HG02623 (cell line): ENCODE measurements around the gene BLACAT1.

ENCODE experiments used
- ATAC-seq: cut with Tn5 transposase; IDR thresholded peaks from one replicate; pipeline ENCODE4 v1.9.1; 2021; ENCODE audit warnings: moderate library complexity; ENCODE audit not compliant: unreplicated experiment

BLACAT1 gene

DNA sequence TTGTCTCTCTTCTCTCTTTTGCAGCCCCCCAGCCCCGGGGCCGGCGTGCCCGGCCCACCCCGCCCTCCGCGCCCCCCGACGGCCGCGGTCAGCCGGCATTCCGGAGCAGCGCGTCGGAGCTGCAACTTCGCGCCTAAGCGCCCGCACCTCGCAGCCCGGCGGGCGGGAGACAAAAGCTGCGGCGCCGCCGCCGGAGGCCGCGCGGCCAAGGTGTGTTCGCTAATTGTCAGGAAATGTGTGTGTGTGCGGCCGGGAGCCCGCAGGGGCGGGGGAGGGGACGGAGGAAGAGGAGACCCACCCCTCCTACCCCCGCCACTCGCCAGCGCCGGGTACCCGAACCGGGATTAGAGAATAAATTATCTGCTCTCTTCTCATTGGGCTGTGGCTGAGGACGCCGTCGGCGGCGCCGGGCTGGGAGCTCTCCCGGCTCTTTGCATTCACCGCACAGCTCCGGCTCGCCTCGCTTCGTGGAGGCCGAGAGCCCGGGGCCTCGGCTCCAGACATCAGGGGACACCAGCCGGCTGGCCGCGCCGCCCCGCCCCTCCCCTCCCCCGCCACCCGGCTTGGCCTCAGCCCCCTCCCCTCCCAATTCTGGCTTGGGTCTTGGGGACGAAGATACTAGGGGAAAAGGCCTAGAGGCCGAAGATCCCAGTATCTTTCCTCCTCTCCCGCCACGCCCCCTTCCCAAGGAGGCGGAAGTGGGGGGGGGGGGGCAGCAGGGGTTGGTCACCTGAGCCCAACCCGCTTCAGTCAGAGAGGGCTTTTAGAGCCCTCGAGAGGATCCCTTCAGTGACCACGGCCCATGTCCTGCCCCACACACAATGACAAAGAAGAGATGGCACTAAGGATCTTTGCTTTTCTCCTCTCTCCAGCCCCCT lies 1.3 kb upstream of the BLACAT1 start:
- no peak for ATAC-seq

DNA sequence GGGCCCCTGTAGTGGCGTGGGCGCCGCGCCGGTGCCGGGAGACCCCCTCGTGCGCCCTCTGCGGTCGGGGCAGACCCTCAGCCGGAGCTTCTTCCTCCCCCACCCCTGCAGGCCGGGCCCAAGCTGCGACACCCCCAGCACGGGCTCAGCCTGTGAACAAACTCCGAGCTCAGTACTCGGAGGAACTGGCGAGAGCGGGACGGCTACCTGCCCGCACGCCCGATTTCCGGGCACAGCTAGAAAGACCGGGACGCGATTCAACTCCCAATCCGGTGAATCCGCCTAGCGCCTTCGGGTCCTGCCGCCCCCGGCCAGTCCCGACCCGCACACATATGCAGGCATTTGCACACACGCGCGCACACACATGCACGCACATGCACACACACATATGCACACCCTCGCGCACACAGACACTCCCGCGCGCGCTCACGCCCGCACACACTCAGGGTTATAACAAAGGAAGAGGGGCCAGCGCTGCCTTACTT lies 580 bp upstream of the BLACAT1 start:
- ATAC-seq: no peak

DNA sequence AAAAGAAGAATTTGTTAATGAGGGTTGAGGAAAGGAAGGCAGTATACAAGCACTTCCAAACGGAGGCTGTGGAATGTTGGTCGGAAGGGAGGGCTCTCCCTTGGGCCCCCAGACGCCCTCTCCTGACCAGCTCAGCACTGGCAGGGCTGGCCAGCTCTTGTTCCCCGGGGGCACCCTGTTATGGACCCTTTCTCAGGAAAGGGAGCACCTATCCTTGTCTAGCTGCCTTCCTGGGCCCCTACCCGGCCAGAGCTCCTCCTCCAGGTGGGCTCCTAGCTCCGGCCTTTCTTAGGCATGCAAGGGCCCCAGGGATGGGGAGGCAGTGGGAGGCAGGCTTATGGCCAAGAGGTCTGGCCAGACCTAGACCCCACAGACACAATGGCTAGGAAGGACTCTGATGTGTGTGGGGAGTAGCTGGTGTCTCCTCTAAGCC lies 926 bp downstream of the BLACAT1 start:
- no peak for ATAC-seq

DNA sequence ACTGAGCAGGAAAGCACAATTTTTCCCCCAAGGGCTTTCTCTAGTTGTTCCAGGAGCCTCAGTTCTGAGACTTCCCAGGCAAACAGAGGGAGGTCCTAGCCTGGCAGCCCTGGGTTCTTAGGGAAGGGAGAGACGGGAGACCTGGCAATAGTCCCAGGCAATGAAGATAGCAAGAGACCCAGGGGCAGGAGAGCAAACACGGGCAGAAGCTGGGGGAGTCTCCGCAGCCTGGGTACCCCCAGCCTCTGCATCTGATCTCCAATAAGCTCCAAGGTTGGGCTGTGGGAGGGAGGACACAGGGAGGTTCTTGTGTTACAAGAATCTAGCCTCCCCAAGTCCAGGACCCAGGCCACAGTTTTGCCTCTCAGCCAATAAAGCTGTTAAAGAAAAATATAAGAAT lies 2.4 kb downstream of the BLACAT1 start:
- no peak for ATAC-seq

DNA sequence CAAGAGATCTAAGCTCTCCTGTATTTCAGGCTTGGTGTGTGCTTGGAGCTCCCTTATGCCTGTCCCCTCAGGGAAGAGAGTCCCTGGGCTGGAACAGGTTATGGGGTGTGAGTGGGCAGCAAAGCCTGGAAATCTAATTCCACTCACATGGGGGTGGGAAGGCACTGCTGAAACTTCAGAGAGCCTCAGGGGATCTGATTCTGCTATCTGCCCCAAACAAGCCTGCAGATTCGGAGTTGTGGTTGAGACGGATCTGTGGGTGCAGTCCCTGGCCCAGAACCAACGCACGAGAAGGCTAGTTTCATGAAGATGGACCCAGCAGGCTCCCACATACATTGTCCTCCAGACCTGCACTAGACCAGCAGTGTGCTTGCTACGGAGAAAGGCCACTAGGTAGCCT lies 2.9 kb downstream of the BLACAT1 start:
- no peak for ATAC-seq

DNA sequence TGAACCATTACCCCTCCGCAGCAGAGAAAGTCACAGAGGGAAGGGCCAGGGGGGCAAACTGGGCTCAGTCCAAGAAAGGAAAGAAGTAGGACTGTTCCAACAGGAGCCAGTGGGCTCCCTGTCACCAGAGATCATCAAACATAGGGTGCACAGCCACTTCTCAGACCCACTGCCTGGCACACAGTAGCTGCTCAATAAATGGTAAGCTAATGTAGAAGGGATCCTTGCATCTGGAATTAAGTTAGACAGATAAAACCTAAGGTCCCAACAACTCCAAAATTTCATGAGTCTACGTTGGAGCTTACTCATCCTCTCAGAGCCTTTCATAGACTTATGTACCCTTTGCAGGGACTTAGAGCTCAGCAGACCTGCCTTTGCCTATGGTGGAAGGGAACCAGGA lies 3.5 kb downstream of the BLACAT1 start:
- no peak for ATAC-seq

DNA sequence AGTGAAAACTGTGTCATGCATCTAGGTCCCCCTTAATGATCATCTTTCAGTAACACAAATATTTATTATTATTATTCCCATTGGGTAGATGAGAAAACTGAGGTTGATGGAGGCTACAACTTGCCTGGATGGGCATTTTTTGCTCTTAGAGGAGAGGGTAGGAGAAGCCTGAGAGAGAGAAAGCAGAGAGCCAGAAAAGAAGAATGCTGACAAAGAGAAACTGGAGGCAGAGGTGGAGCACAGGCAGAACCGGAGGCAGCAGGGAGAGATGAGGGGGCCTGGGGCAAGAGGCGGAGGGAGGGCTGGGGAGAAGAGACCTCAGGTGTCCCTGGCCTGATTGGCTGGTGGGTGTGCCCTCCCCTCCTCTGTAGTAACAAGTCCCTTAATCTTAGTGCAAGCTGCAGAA lies 4.1 kb downstream of the BLACAT1 start:
- no peak for ATAC-seq

DNA sequence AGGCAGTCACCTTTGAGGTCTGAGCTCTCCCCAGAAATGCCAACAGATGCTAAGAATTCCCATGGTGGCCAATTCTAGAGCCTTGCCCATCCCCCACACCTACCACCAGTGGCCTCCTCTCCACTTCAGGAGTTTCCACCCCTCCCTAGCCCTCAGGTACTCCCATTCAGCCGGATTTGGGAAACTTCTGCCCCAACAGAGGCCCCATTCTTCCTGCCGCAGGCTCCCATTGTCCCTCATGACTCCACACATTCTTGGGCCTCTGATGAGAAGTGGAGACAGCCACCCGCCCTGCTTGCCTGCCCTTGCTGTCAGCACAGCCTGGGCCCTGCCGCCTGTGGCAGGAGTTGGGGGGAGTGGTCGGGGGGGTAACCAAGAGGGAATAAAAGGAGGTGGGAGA lies 4.6 kb downstream of the BLACAT1 start:
- no peak for ATAC-seq

DNA sequence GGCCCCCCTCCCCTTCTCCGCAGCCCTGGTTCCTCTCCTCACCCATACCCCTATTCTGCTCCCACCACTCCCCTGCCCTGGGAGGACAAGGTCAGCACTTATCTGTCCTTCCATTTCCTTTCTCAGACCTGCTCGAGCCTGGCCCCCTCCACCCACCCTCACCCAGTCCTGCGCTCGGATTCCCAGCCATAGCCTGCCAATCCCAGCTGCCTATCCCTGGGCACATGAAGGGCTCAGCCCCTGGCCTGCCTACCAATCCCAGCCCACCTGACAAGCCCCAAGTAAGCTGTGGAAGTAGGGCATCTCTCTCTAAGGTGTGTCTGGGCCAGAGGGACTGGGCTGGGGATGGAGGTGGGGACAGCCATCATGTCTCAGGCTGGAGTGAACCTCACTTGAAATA lies 5.4 kb downstream of the BLACAT1 start:
- no peak for ATAC-seq

DNA sequence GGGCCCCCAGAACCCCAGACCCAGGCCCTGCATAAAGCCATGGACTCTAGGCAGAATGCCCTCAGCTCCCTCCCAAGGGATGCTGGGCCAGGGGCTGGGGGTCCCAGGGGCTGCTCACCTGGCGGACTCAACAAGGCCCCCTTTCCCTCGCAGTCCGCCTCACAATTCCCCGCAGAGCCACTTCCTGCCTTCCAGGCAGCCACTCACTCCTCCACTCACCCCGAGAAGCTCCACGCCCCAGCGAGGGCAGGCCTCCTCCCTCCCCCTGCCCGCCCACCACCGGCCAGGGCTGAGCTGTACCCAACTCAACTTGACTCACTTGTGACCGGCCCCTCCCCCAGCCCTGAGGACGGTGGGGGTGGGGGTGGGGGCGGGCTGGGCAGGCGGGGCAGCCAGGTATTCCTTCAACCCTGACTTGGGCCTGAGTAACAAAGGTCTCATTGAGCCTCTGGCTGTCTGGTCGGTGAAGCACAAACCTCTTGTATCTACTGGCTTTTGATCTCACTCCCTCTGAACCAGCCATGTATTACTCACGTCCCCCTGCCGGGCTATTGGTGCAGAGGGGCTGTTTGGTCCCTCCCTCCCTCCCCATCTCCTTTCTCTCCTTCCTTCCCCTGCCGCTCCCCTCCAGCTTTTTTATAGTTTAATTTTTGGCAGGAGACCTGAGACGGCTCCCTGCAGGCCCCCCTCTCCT lies 5.9 kb downstream of the BLACAT1 start:
- no peak for ATAC-seq

DNA sequence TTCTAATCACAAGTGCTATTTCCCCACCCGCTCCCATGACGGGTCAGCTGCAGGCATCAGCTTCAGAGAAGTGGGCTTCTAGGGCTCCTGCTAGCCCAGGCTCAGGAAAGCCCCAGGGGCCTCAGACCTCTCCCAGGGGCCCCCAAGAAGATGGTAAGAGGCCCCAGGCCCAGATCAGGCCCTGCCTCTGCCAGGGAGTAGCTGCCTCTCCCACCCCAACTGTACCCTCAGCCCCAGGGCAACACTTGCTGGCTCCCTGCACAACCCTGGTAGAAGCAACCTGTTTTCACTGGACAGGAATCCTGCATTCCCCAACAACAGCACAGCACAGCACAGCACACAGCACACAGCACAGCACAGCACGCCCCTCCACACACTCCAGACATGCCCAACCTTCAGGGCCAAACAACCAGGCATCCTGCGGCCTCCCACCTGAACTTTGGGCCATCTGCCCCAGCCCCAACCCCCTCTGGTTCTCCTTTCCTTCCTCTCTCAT lies 6.5 kb downstream of the BLACAT1 start:
- ATAC-seq: no peak

DNA sequence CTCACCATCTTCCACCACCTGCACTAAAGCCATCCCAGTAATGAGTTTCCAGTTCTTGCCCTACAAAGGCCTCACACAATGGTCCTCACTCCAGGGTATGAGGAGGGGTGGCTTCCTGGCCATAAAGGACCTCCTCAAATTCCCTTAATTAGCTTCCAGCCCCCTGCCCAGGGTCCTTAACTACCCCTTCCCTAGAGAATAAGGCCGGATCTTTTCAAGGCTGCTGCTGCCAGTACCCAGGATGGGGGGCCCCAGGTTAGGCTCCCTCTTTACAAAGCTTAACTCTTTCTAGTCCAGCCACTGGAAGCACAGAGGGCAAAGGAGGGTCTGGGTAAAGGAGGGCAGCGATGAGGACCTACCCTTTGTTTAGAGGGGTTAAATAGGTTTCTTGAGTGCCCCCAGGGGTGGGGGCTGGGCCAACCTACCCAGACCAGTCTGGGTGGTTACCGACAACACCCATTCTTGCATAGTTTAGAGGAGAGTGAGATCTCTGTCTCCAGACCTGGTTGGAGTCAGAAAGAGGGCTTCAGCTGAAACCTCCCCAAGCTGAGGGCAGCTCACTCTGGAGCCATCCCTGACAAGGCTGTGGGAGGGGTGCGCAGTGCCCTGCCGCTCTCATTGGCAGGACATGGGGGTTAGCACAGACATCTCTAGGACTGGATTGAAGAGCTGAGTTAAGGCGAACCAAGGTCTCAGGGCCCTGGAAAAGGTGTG lies 7.1 kb downstream of the BLACAT1 start:
- no peak for ATAC-seq

DNA sequence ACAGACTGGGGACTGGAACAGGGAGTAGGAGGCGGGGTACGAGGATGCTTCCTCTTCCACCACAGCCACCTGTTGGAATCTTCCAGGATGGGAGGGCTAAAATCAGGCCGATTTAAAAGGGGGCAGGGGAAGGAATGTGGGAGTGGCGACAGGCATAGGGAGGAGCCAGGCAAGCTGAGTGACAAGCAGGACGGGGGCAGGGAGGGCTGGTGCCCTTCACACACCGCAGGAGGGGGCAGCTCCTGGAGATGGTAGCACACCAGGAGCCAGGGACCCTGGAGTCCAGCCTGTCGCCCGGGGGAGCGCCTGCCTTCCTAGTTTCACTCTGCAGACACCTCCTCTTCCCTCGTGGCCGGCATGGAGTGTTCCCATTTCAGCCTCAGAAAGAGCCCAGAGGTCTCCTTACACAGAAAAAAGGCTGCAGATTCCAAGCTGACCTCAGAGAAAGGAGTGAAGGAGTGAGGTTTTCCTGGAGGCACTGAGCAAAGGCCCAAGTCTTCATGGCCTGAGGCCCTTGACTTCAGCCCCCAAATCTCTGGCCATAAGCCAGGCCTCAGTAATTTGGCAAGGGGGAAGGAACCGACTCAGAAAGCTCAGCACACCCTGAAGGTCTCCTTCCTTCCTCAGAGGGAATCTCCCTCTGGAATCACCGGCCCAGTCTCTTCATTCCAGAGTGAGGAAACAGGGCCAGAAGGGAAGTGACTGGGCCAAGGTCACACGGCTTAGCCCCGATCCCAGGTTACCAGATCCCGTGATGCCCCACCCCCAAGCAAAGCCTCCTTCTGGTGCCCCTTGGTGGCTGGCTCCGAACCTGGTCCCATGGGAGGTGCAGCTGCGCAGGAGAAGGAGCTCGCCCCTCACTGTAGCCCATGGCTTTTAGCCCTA lies 8.1 kb downstream of the BLACAT1 start:
- no peak for ATAC-seq

DNA sequence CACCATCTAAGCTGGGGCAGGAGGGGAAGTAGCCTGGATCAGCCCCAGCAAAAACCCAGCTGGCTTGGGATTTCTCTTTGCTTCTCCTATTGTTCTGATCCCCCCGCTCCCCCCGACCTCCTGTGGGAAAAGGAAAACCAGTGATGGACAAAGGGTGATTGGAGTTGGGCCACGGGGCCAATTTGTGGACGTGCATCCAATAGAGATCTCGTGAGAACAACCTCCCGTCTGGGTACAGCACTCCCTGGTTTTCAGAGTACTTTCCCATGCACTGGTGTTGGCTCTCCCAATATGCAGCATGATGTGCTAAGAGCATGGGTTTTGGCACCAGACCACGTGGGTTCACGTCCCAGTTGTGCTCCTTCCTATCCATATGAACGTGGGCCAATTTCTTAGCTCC lies 9.0 kb downstream of the BLACAT1 start:
- ATAC-seq: no peak

DNA sequence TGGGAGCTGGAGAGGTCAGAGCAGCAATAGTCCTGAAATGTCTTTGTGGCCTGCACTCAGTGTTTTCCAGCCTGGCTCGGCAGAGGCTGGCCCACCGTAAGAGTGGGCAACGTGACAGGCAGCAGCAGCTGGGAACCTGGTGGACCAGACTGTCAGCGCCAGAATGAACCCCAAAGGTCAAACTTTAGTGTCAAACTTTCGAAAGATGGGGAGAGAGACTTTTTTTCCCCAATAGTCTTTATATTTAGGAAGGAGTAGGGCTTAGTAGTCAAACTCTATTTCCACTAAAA lies 10.3 kb downstream of the BLACAT1 start:
- ATAC-seq: no peak

DNA sequence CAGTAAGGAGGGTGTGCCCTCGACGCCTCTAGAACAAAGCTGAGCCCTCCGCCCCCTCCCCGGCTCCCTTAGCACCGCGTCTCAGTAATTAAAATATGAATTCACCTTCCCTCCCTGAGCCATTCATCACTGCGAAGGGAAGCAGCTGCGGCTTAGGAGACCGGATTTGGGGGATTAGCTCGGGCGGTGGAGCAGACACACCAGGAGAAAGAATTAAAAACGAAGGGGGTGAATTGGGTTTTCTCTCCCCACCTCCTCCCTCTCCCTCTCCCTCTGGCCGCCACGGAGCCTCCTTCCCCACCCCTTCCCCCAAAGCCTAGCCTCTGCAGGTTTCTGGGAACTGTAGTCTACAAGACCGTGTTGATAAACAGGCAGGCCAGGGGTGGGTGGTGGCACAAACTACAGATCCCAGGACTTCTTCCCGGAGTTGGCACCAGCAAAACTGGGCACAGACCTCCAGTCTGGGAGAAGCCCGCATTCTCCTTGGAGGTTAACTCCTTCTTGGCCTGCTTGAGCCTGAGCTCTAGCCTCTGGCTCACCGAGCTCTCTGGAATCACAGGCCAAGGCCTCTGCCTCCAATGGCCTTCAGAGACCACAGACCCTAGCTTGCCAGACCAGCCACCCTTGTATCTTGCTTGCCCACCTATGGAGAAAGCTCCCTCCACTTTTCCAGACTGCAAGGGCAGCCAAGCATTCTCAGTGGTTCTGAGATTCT lies 10.8 kb downstream of the BLACAT1 start:
- ATAC-seq: no peak

DNA sequence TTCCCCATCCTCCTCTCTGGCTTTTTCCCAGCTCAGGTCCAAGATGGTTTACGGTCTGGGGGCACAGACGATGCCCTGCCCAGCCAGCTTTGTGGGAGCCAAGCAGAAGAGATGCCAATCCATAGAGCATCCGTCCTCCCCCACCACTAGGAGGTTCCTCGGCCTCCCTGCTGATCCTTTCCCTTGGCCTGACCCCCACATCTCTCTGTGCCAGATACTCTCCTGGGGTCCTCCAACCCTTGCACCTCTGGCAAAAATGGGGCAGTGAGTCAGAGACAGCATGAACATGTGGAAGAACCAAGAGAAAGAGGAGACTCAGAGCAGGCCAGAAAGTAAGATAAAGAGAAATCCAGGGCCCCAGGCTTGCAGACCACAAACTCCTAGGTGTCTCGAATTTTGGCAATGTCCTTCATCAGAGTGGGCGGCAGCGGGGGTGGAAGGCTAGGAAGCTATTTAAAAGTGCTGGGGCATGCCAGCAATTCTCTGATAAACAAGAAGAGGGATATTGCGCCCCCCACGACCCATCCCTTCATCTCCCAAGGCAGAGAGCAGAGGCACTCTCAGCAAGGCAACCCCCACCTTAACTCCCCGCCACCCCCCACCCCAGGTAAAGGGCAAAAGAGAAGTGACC lies 11.4 kb downstream of the BLACAT1 start:
- no peak for ATAC-seq

DNA sequence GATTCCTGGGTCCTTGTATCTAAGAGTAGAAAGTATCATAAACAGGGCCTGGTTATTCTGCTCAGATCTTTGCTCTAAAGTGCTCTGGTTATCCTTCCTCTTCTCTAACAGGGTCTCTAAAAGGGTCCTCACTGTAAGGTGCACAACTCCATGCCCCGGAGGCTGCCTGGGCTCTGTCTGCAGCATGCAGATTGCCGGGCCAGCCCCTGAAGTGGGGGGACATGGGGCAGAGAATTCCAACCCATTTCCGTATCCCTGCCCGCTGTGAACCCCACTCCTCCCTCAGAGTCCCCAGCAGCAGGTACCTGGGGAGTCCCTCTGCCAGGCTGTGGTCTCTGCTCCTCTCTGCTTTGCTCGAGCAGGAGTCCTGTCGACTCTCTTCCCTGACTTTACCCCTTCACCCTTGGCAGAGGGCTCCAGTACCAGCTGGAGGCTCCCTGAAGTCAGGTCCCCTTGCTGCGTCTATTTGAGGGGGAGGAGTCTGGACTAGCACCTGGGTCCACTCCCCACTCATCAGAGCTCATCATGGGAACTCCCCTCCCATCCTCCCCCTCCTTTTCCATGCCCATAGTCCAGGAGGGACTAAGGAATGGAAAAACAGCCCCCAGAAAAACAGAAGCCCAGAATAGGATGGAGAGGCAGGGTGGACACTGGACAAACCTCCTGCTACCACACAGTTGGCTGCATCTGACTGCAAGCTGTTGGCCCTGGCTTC lies 12.1 kb downstream of the BLACAT1 start:
- ATAC-seq: no peak
